GM21717 (cell line): Measurements from ENCODE around the gene CBARP.

ENCODE experiments used
- ATAC-seq: cut with Tn5 transposase; IDR thresholded peaks from one replicate; pipeline ENCODE4 v1.9.1; 2021; ENCODE audit warnings: mild to moderate bottlenecking, moderate library complexity; ENCODE audit not compliant: unreplicated experiment

CBARP gene

GRCh38 chr19:1239796-1240737, 2.3 kb upstream of the CBARP start:
- ATAC-seq, result peak; percentile 28

- ATAC-seq, result no peak
These were observed 1.6 kb upstream of the CBARP start for GRCh38 chr19:1239420-1239795.

- ATAC-seq, result no peak
These were observed 831 bp upstream of the CBARP start for GRCh38 chr19:1238369-1239303.

GRCh38 chr19:1237027-1237659, 662 bp downstream of the CBARP start:
- ATAC-seq, result no peak

- ATAC-seq, result no peak
These were observed 1.2 kb downstream of the CBARP start for GRCh38 chr19:1236576-1236975.

- no peak for ATAC-seq
These were observed 1.9 kb downstream of the CBARP start for GRCh38 chr19:1235625-1236538.

GRCh38 chr19:1234955-1235380, 2.8 kb downstream of the CBARP start:
- ATAC-seq, result no peak

GRCh38 chr19:1234051-1234954, 3.5 kb downstream of the CBARP start:
- no peak for ATAC-seq

- ATAC-seq, result no peak
These were observed 4.6 kb downstream of the CBARP start for GRCh38 chr19:1233115-1233667.

- ATAC-seq, result no peak
These were observed 5.1 kb downstream of the CBARP start for GRCh38 chr19:1232652-1233072.

GRCh38 chr19:1231729-1232637, 5.8 kb downstream of the CBARP start:
- no peak for ATAC-seq

- ATAC-seq, result no peak
These were observed 6.9 kb downstream of the CBARP start for GRCh38 chr19:1230783-1231489.

GRCh38 chr19:1229924-1230782, 7.7 kb downstream of the CBARP start:
- ATAC-seq, result no peak

- no peak for ATAC-seq
These were observed 8.5 kb downstream of the CBARP start for GRCh38 chr19:1229056-1229923.
